Lower lobe of right lung (tissue), 2 donors: ENCODE results near the gene BTG2. TPM values are rescaled to one million over a fixed set of nuclear protein-coding genes. Genes with fewer than 3 reads are reported as not detected.

Source experiments
- ATAC-seq, 2 donors: fragments of 200-7000 bp; cut with Tn5 transposase; one replicate each; pipeline ENCODE4 v1.9.1; 2020 to 2022; ENCODE audit warnings: mild to moderate bottlenecking in 2 of 2, moderate library complexity in 2 of 2
- DNase-seq: peaks from one replicate; pipeline ENCODE4 v3.0.0-alpha.2; 2020
- H3K27ac ChIP-seq: fragments of 200-600 bp; one replicate; pipeline ENCODE4 v1.8.0; 2022
- H3K27me3 ChIP-seq: fragments of 200-600 bp; one replicate; pipeline ENCODE4 v1.8.0; 2022; ENCODE audit warnings: low read depth
- H3K36me3 ChIP-seq: fragments of 200-600 bp; one replicate; pipeline ENCODE4 v1.8.0; 2022; ENCODE audit warnings: mild to moderate bottlenecking
- H3K4me1 ChIP-seq: fragments of 200-600 bp; one replicate; pipeline ENCODE4 v1.8.0; 2022
- H3K4me3 ChIP-seq: fragments of 200-600 bp; one replicate; pipeline ENCODE4 v1.8.0; 2022; ENCODE audit warnings: mild to moderate bottlenecking
- H3K9me3 ChIP-seq: fragments of 200-600 bp; one replicate; pipeline ENCODE4 v1.8.0; 2022
- CTCF ChIP-seq: fragments of 200-600 bp; IDR thresholded peaks from one replicate; pipeline ENCODE4 v1.8.0; 2022; ENCODE audit warnings: antibody characterized with exemption, mild to moderate bottlenecking
- intact Hi-C: fragments of 100-400 bp; cut with DNase I; formaldehyde crosslinking; loops from one replicate; pipeline ENCODE4 v1.11.0; 2022
- total RNA-seq: library from RNA; stranded (reverse); fragmentation: NEBNext Ultra II Directional; extraction: Animal tissue kit (Norgen Biotek cat#: 25700); gene quantifications from one replicate; pipeline ENCODE4 v1.2.1, GENCODE V29; 2021
- donor health status: DM: no; HTN: yes; CAD: no; lungs with severe emphysema.

The BTG2 gene
- total RNA-seq, 1 donor from 2014 or later = 96.7 TPM

GRCh38 chr1:203273869-203274602 is 31.3 kb upstream of the BTG2 start:
- Histone ChIP-seq H3K36me3 (no peaks in the 10 kb centered on the region), H3K27ac (peak overlapping the region; percentile 72), H3K4me1 (peaks cover 76% of the 10 kb centered on the region), H3K9me3 (no peaks in the 10 kb centered on the region), H3K27me3 (no peaks in the 10 kb centered on the region), H3K4me3 (peak overlapping the region; percentile 47)
- no peak for TF ChIP-seq CTCF
- intact Hi-C loops = loop anchor here (5.0 kb wide), 1 partner anchor 63 kb away; no protein-coding TSS in a partner anchor
- DNase-seq = peak; percentile 82
- peak; percentile 24 to 46 for ATAC-seq

- H3K4me3 ChIP-seq = no peak overlapping the region
- no peaks in the 10 kb centered on the region for H3K36me3 ChIP-seq
- intact Hi-C loops = loop anchor here (5.0 kb wide), 1 partner anchor 63 kb away; no protein-coding TSS in a partner anchor
- no peak for TF ChIP-seq CTCF
- H3K9me3 ChIP-seq = no peaks in the 10 kb centered on the region
- H3K27ac ChIP-seq = peak overlapping the region; percentile 72
- ATAC-seq (peak in 1 of 2 donors; percentile 9), DNase-seq (no peak)
- H3K4me1 ChIP-seq = peaks cover 81% of the 10 kb centered on the region
- H3K27me3 ChIP-seq = no peaks in the 10 kb centered on the region
Observed at GRCh38 chr1:203274603-203275381, 30.5 kb upstream of the BTG2 start.

GRCh38 chr1:203275656-203276272 is 29.6 kb upstream of the BTG2 start:
- Histone ChIP-seq H3K4me1 (peaks cover 79% of the 10 kb centered on the region), H3K27me3 (no peaks in the 10 kb centered on the region), H3K9me3 (no peaks in the 10 kb centered on the region), H3K27ac (no peak overlapping the region), H3K4me3 (no peak overlapping the region), H3K36me3 (no peaks in the 10 kb centered on the region)
- intact Hi-C loops = no loop called here
- no peak for TF ChIP-seq CTCF
- DNase-seq (no peak), ATAC-seq (no peak)

GRCh38 chr1:203276408-203276807 is 28.9 kb upstream of the BTG2 start:
- H3K4me1 ChIP-seq = peaks cover 72% of the 10 kb centered on the region
- intact Hi-C loops = no loop called here
- no peaks in the 10 kb centered on the region for H3K36me3 ChIP-seq
- TF ChIP-seq CTCF = no peak
- DNase-seq = no peak
- ATAC-seq = no peak
- H3K4me3 ChIP-seq = no peak overlapping the region
- H3K9me3 ChIP-seq = no peaks in the 10 kb centered on the region
- no peaks in the 10 kb centered on the region for H3K27me3 ChIP-seq
- H3K27ac ChIP-seq = no peak overlapping the region

- no peak for TF ChIP-seq CTCF
- H3K4me1 ChIP-seq = peaks cover 66% of the 10 kb centered on the region
- ATAC-seq (no peak), DNase-seq (no peak)
- H3K27ac ChIP-seq = peak overlapping the region; percentile 77
- H3K27me3 ChIP-seq = no peaks in the 10 kb centered on the region
- intact Hi-C loops = no loop called here
- H3K4me3 ChIP-seq = no peak overlapping the region
- H3K9me3 ChIP-seq = no peaks in the 10 kb centered on the region
- no peaks in the 10 kb centered on the region for H3K36me3 ChIP-seq
Observed at GRCh38 chr1:203276916-203277545, 28.3 kb upstream of the BTG2 start.
